ENCODE results near the gene PRSS12.
A peak's percentile ranks its signal among the peaks of the same experiment; 100 is the strongest.
"Not testable (repeated sequence)": the region's sequence is repeated elsewhere in the genome, so short reads cannot be mapped to it uniquely, and the experiment has no call there.

PRSS12 gene

GRCh38 chr4:118352843-118353533 is at the start of gene PRSS12:
TSS of gene PRSS12 (minus strand) at chr4:118353003. CDS start at chr4:118352720, 283 bp downstream.
- H3K9me3 ChIP-seq (ENCODE audit: control insufficient read depth, insufficient read depth, low read length) = no peaks in the 10 kb centered on the region
- no peaks in the 10 kb centered on the region for H3K36me3 ChIP-seq (ENCODE audit: control insufficient read depth, insufficient read depth, low read length)
- H3K27me3 ChIP-seq (ENCODE audit: control insufficient read depth, insufficient read depth, low read length) = peaks cover 5% of the 10 kb centered on the region
- no peak within 1 kb of the TSS for H3K27ac ChIP-seq (ENCODE audit: low read length)
- no peaks in the 10 kb centered on the region for H3K4me1 ChIP-seq (ENCODE audit: control insufficient read depth, insufficient read depth, low read length)
- no CpG with 5 or more reads among the region's 59 CpGs for WGBS (ENCODE audit: insufficient coverage, insufficient read length)
- peak; percentile 48 for DNase-seq (ENCODE audit: low read depth, low spot score)
- H3K4me3 ChIP-seq (ENCODE audit: low read length) = peak within 1 kb of the TSS; percentile 76

GRCh38 chr4:118400356-118400755 is 47.6 kb upstream of the PRSS12 start:
- no CpG with 5 or more reads among the region's 3 CpGs for WGBS (ENCODE audit: insufficient coverage, insufficient read length)
- DNase-seq (ENCODE audit: low read depth, low spot score) = no peak
- Histone ChIP-seq H3K4me1 (ENCODE audit: control insufficient read depth, insufficient read depth, low read length) (peaks cover 1% of the 10 kb centered on the region), H3K27ac (ENCODE audit: low read length) (no peak overlapping the region), H3K27me3 (ENCODE audit: control insufficient read depth, insufficient read depth, low read length) (no peaks in the 10 kb centered on the region), H3K36me3 (ENCODE audit: control insufficient read depth, insufficient read depth, low read length) (no peaks in the 10 kb centered on the region), H3K4me3 (ENCODE audit: low read length) (no peak overlapping the region), H3K9me3 (ENCODE audit: control insufficient read depth, insufficient read depth, low read length) (no peaks in the 10 kb centered on the region)

GRCh38 chr4:118399883-118400282 is 47.1 kb upstream of the PRSS12 start:
- not testable (repeated sequence) for H3K36me3 ChIP-seq (ENCODE audit: control insufficient read depth, insufficient read depth, low read length); H3K4me1 ChIP-seq (ENCODE audit: control insufficient read depth, insufficient read depth, low read length); DNase-seq (ENCODE audit: low read depth, low spot score); H3K9me3 ChIP-seq (ENCODE audit: control insufficient read depth, insufficient read depth, low read length); H3K27ac ChIP-seq (ENCODE audit: low read length); H3K4me3 ChIP-seq (ENCODE audit: low read length); H3K27me3 ChIP-seq (ENCODE audit: control insufficient read depth, insufficient read depth, low read length)
- WGBS (ENCODE audit: insufficient coverage, insufficient read length) = no CpG with 5 or more reads among the region's 4 CpGs

- WGBS (ENCODE audit: insufficient coverage, insufficient read length) = no CpG with 5 or more reads among the region's 5 CpGs
- DNase-seq (ENCODE audit: low read depth, low spot score) = no peak
- Histone ChIP-seq H3K9me3 (ENCODE audit: control insufficient read depth, insufficient read depth, low read length) (no peaks in the 10 kb centered on the region), H3K36me3 (ENCODE audit: control insufficient read depth, insufficient read depth, low read length) (no peaks in the 10 kb centered on the region), H3K4me3 (ENCODE audit: low read length) (no peak overlapping the region), H3K27me3 (ENCODE audit: control insufficient read depth, insufficient read depth, low read length) (no peaks in the 10 kb centered on the region), H3K4me1 (ENCODE audit: control insufficient read depth, insufficient read depth, low read length) (peaks cover 1% of the 10 kb centered on the region), H3K27ac (ENCODE audit: low read length) (no peak overlapping the region)
Observed at GRCh38 chr4:118398226-118399090, 45.7 kb upstream of the PRSS12 start.

GRCh38 chr4:118397623-118397979 is 44.8 kb upstream of the PRSS12 start:
- no peak overlapping the region for H3K27ac ChIP-seq (ENCODE audit: low read length)
- H3K36me3 ChIP-seq (ENCODE audit: control insufficient read depth, insufficient read depth, low read length) = no peaks in the 10 kb centered on the region
- no peaks in the 10 kb centered on the region for H3K27me3 ChIP-seq (ENCODE audit: control insufficient read depth, insufficient read depth, low read length)
- no peak for DNase-seq (ENCODE audit: low read depth, low spot score)
- peaks cover 1% of the 10 kb centered on the region for H3K4me1 ChIP-seq (ENCODE audit: control insufficient read depth, insufficient read depth, low read length)
- WGBS (ENCODE audit: insufficient coverage, insufficient read length) = no CpG with 5 or more reads among the region's 1 CpG
- H3K4me3 ChIP-seq (ENCODE audit: low read length) = no peak overlapping the region
- no peaks in the 10 kb centered on the region for H3K9me3 ChIP-seq (ENCODE audit: control insufficient read depth, insufficient read depth, low read length)

- no peak overlapping the region for H3K4me3 ChIP-seq (ENCODE audit: low read length)
- WGBS (ENCODE audit: insufficient coverage, insufficient read length) = no CpG with 5 or more reads among the region's 5 CpGs
- H3K27ac ChIP-seq (ENCODE audit: low read length) = no peak overlapping the region
- no peaks in the 10 kb centered on the region for H3K27me3 ChIP-seq (ENCODE audit: control insufficient read depth, insufficient read depth, low read length)
- DNase-seq (ENCODE audit: low read depth, low spot score) = no peak
- no peaks in the 10 kb centered on the region for H3K9me3 ChIP-seq (ENCODE audit: control insufficient read depth, insufficient read depth, low read length)
- peaks cover 1% of the 10 kb centered on the region for H3K4me1 ChIP-seq (ENCODE audit: control insufficient read depth, insufficient read depth, low read length)
- H3K36me3 ChIP-seq (ENCODE audit: control insufficient read depth, insufficient read depth, low read length) = no peaks in the 10 kb centered on the region
Observed at GRCh38 chr4:118396881-118397622, 44.2 kb upstream of the PRSS12 start.

- H3K27me3 ChIP-seq (ENCODE audit: control insufficient read depth, insufficient read depth, low read length) = no peaks in the 10 kb centered on the region
- no peaks in the 10 kb centered on the region for H3K36me3 ChIP-seq (ENCODE audit: control insufficient read depth, insufficient read depth, low read length)
- no CpG with 5 or more reads among the region's 3 CpGs for WGBS (ENCODE audit: insufficient coverage, insufficient read length)
- no peak overlapping the region for H3K27ac ChIP-seq (ENCODE audit: low read length)
- no peaks in the 10 kb centered on the region; the same call in 1 of the 2 replicates for H3K4me1 ChIP-seq (ENCODE audit: control insufficient read depth, insufficient read depth, low read length)
- DNase-seq (ENCODE audit: low read depth, low spot score) = no peak
- H3K9me3 ChIP-seq (ENCODE audit: control insufficient read depth, insufficient read depth, low read length) = no peaks in the 10 kb centered on the region
- no peak overlapping the region for H3K4me3 ChIP-seq (ENCODE audit: low read length)
Observed at GRCh38 chr4:118395057-118395644, 42.3 kb upstream of the PRSS12 start.

GRCh38 chr4:118392509-118392908 is 39.7 kb upstream of the PRSS12 start:
- H3K9me3 ChIP-seq (ENCODE audit: control insufficient read depth, insufficient read depth, low read length); H3K4me1 ChIP-seq (ENCODE audit: control insufficient read depth, insufficient read depth, low read length); H3K36me3 ChIP-seq (ENCODE audit: control insufficient read depth, insufficient read depth, low read length); H3K27ac ChIP-seq (ENCODE audit: low read length); H3K27me3 ChIP-seq (ENCODE audit: control insufficient read depth, insufficient read depth, low read length); DNase-seq (ENCODE audit: low read depth, low spot score); H3K4me3 ChIP-seq (ENCODE audit: low read length): not testable (repeated sequence)
- no CpG with 5 or more reads among the region's 5 CpGs for WGBS (ENCODE audit: insufficient coverage, insufficient read length)

GRCh38 chr4:118390121-118390520 is 37.3 kb upstream of the PRSS12 start:
- Histone ChIP-seq H3K27ac (ENCODE audit: low read length) (no peak overlapping the region), H3K36me3 (ENCODE audit: control insufficient read depth, insufficient read depth, low read length) (no peaks in the 10 kb centered on the region), H3K4me1 (ENCODE audit: control insufficient read depth, insufficient read depth, low read length) (no peaks in the 10 kb centered on the region), H3K4me3 (ENCODE audit: low read length) (no peak overlapping the region), H3K27me3 (ENCODE audit: control insufficient read depth, insufficient read depth, low read length) (no peaks in the 10 kb centered on the region), H3K9me3 (ENCODE audit: control insufficient read depth, insufficient read depth, low read length) (no peaks in the 10 kb centered on the region)
- WGBS (ENCODE audit: insufficient coverage, insufficient read length) = no CpG with 5 or more reads among the region's 2 CpGs
- no peak for DNase-seq (ENCODE audit: low read depth, low spot score)

GRCh38 chr4:118389721-118390120 is 36.9 kb upstream of the PRSS12 start:
- Histone ChIP-seq H3K4me1 (ENCODE audit: control insufficient read depth, insufficient read depth, low read length) (no peaks in the 10 kb centered on the region), H3K36me3 (ENCODE audit: control insufficient read depth, insufficient read depth, low read length) (no peaks in the 10 kb centered on the region), H3K4me3 (ENCODE audit: low read length) (no peak overlapping the region), H3K27ac (ENCODE audit: low read length) (no peak overlapping the region), H3K9me3 (ENCODE audit: control insufficient read depth, insufficient read depth, low read length) (no peaks in the 10 kb centered on the region), H3K27me3 (ENCODE audit: control insufficient read depth, insufficient read depth, low read length) (no peaks in the 10 kb centered on the region)
- no peak for DNase-seq (ENCODE audit: low read depth, low spot score)
- 100% methylated on average over 1 of the region's 6 CpGs for WGBS (ENCODE audit: insufficient coverage, insufficient read length)

All from iPS DF 6.9 (cell line).